HG03460 (cell line): ENCODE data around the gene SH3TC1.

Experiments
- ATAC-seq: cut with Tn5 transposase; IDR thresholded peaks from one replicate; pipeline ENCODE4 v1.9.1; 2021; ENCODE audit not compliant: unreplicated experiment

Gene SH3TC1

DNA sequence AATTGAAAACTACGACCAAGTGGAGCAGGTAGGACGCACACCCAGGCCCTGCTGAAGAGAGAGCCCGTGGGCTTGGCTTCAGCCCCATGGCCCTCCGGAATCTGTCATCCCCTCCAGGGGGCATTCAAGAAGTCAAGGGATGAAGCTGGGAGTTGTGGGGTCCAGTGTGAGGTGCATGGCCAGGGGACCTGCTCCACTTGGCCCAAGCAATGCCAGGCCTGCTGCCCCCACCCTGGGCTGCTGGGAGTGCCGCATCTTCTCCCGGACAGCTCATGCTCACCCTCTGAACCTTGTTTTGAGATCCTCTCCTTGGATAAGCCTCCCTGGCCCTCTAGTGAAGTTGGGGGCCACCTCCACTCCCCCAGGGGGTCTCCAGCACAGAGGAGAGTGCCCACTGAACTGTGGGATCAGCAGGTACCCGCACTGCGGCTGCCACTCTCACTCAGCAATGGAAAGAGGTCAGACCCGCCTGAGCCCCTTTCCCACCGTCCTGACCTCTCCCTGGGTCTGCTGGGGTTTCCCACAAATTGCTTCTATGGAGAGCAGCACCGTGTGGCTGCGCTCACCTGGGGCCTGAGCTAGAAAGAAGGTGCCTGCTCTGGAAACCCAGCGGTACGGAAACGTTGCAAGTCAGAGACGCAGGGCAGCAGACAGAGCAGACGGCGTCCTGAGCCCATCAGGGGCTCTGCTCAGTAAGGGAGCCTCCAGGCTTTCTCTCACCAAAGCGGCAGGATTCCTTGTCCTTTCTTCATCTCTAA lies 35.5 kb upstream of the SH3TC1 start:
- ATAC-seq, result no peak

DNA sequence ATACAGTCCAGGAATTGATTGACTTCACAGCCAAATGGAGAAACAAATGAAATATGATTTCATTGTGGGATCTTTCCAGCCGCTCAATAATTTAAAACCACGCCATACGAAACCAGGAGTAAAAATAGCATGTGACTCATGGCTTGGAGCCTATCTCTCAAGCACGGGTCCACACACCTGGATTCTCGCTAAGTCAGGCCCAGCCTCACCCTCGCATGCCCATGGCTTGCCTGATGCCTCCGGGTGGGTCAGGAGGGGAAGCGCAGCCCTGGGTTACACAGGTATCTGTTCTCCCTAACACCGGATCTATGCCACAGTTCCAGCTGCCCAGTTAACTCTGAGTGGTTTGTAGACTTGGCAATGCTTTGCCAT lies 34.9 kb upstream of the SH3TC1 start:
- ATAC-seq, result no peak

- ATAC-seq, result no peak
Measured at GRCh38 chr4:8164687-8165086, 34.4 kb upstream of the SH3TC1 start.

GRCh38 chr4:8165374-8165896 lies 33.7 kb upstream of the SH3TC1 start:
- ATAC-seq, result no peak

- ATAC-seq, result no peak
Measured at GRCh38 chr4:8167291-8167690, 31.8 kb upstream of the SH3TC1 start.

DNA sequence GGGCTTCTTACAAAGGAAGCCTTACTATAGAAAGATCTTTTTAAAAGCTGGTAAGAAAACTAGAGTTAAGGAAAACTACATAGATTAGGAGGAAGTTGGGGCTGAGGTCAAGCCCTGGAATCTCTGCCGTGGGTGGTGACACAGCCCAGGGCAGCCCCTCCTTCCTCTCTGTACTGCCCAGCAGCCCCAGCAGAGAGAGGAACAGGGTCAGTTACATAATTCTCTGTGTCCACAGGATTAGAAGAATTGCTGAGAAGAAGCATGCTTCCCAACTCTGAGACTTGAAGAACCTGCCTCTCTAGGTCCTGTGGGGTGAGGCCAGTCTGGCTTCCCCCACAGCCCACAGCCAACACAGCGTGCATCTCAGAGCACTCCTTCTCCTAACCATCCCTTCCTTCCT lies 31.3 kb upstream of the SH3TC1 start:
- no peak for ATAC-seq

- ATAC-seq, result no peak
Measured at GRCh38 chr4:8168232-8168631, 30.9 kb upstream of the SH3TC1 start.

DNA sequence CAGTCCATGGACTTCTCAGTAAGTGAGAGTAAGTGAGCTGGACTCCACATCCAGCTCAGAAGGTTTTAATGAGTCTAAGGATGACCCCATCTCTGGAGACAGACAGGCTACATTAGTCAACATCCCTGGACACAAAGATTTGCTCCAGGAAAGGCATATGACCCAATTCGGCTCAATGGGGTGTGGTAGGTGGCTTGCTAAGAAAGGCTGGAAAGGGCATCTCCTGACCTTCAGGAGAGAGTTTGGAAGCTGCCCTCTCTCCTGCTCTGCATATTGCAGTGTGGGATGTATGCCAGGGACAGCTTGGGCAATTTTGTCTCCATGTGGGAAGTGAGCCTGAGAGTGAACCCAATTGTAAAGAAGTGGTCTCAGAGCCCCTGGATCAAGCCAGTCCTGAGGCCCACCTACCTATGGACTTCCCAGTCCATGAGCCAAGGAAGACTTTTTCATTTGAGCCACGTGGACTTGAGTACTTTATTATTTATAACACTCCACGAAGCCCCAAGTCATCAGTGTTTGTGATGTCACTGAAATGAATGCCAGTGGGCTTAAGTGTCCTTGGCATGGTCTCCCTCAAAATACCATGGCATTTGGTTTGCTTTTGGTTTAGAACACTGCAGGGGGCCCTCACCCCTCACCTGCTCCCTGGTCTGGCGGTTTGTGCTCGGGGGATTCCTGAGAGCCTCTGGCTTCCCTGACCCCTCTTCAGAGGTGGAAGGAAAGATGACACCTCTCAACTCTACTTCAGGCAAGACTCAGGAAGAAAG lies 30.1 kb upstream of the SH3TC1 start:
- no peak for ATAC-seq

DNA sequence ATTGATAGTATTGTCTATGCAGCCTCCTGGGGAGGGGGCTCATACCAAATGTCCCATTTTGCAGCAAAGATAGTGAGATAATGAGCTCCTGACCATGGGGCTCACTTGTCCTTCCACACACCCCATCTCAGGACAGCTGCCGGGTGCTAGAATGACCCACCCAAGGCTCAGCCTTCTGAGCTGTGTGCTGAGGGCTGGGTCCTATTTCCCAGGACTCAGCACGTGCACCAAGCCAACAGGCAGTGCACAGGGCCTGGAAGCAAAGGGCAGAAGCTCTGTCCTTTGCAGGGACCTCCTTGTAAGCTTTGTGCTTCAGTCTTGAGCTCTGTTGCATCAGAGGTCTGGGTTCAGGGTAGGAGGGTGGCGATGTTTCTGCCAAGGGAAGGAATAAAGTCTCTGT lies 29.3 kb upstream of the SH3TC1 start:
- ATAC-seq, result no peak

GRCh38 chr4:8170341-8170740 lies 28.7 kb upstream of the SH3TC1 start:
- no peak for ATAC-seq

DNA sequence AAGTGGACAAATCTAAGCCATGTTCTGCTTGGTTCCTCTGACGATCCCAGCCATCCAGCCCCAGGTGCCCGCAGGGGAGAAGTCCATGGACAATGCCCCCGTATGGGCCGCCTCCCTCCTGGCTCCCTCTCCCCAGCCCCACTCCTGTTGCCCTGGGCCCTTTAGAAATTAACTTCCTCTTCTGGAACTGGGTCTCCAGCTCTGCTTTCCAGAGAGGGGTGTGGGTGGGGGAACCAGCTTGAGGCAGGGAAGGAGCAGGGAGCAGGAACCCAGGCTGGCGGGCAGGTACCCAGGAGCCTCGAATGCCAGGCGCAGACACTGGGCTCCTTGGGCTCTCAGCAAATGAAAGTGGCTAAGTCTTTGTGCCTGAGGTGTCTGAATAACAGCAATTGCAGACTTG lies 27.8 kb upstream of the SH3TC1 start:
- ATAC-seq, result no peak

GRCh38 chr4:8171984-8172924 lies 26.8 kb upstream of the SH3TC1 start:
- peak; percentile 74 for ATAC-seq

GRCh38 chr4:8173492-8174242 lies 25.4 kb upstream of the SH3TC1 start:
- no peak for ATAC-seq

DNA sequence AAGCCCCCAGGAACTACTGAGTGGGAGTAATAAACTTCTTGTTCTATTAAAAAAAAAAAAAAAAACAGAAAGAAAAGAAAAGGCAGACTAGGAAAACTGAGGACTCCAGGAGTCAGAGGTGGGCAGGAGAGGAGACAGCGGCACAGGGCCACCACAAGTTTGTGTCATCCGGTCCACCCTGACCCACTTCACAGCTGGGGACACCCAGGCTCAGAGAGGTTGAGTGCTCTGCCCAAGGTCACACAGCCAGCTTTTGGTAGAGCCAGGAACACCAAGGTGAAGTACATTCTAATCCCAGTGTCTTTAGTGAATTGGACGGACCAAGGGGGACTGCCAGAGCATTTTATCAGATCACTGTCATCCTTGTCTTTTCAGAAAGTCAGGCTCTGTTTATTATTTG lies 24.1 kb upstream of the SH3TC1 start:
- ATAC-seq, result no peak

DNA sequence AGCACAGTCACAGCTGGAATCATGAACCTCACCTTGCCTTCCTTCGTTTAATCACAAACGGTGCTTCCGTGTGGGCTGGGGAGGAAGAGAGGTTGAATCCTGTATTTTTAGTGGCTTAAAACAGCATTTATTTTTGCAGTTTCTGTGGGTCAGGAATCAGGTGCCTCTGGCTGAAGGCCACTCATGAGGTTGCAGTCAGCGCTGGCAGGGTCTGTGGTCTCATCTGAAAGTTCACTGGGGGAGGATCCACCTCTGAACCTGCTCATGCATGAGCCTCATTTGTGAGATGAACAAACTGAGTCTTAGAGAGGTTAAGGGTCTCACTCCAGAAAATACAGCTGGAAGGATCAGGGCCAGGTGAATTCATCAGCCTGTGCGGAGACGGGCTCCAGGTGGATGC lies 23.4 kb upstream of the SH3TC1 start:
- no peak for ATAC-seq

DNA sequence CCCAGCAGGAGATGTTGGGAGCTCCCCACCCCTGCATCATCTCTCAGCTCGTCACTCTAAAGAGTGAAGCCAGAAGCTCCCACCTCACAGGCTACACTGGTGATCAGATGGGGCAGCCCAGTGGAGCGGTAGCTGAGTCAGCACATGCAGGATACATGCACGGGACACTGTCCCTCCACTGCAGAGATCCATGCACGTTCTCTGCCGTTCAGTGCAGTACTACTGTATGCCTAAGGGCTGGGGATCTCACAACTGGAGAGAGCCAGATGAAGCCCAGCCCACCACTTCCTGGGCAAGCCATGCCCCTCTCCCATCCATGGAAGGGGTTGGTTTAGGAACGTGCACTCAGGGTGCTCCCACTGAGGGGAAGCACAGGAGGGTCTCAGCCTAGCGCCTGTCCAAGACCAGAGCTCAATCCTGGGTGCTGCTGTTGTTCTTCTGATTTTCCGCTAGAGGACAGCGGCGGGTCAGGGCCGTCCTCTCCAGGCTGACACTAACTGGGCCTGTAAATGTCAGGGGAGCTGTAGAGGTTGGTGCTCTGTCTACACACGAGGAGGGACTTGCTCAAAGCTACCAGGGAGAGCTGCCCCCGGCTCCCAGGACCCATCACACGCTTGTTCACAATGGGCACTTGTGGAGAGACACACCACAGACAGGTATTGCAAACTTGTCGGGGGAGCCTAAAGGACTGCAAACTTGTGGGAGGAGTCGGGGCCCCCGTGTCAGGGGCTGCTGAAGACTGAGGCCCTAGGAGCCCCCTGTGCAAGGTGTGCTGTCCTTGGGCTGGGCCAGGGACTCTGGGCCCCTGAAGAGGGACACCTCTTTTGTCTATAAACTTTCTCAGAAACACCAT lies 22.3 kb upstream of the SH3TC1 start:
- ATAC-seq, result peak; percentile 62

GRCh38 chr4:8177552-8177951 lies 21.5 kb upstream of the SH3TC1 start:
- no peak for ATAC-seq

DNA sequence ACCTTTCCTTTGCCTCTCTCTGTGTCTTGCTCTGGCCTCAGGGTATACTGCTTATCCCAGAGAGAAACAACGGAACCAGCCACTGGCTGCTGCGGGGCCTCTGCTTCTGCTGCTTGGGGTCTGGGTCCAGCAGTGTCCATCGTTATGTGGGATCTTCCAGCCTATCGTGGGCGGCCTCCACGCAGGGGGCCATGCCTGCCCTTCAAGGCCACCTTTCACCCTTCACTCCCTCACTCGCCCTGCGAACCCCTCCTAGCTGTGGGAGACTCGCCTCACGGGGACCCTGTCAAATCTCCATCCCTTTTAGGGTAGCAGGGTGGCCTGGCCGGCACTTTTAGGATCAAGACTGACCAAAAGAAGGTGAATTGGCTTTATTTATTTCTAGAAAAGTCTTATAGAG lies 21.1 kb upstream of the SH3TC1 start:
- no peak for ATAC-seq

- no peak for ATAC-seq
Measured at GRCh38 chr4:8179074-8179473, 20.0 kb upstream of the SH3TC1 start.

GRCh38 chr4:8179771-8180170 lies 19.3 kb upstream of the SH3TC1 start:
- ATAC-seq, result no peak
